GM18870 (cell line): ENCODE data around the gene AAGAB.

Experiments
- ATAC-seq: cut with Tn5 transposase; IDR thresholded peaks from one replicate; pipeline ENCODE4 v1.9.1; 2021; ENCODE audit warnings: moderate library complexity; ENCODE audit not compliant: unreplicated experiment

Gene AAGAB

DNA sequence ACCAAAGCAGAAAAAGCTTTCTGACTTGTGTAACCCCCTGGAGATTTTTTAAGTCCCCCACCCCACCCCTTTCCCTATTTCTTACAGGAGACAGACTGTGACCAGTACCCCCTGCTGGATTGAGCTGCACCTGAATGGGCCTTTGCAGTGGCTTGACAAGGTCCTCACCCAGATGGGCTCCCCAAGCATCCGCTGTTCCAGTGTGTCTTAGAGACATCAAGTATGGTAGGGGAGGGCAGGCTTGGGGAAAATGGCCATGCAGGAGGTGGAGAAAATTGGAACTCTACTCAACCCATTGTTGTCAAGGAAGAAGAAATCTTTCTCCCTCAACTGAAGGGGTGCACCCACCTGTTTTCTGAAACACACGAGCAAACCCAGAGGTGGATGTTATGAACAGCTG, 64.1 kb downstream of the AAGAB start:
- no peak for ATAC-seq

DNA sequence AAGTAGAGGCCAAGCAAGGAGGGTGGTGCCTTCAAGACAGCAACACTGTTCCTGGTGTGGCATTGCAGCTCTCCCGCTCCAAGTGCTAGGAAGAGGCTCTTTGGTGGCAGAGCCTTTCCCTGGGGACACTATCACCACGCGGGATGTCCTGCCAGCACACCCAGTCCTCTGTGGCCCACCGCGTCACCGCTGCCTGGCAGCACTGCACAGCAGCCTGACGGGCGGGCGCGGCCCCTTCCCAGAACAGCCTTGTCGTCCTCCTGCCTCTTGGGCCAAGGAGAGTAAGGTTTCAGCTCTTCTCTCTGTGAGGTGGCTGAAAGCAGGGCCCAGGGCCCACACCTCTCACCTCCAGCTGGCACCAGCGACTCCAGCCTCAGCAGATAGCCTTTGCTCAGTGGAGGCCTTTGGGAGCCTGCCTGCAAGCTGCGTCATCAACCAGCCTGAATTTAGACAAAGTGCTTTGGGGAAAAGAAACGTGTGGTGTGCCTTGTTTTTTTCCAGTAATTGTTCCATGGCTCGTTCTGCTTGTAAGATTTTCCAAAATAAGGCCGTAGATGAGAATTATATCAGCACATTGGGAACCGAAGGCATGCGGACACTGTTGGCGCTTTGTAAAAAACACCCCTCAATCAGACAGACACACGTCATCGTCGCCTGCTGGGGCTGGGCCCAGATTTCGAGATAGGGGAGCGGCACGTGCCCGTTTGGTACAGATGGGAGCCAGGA, 65.0 kb downstream of the AAGAB start:
- ATAC-seq: no peak

DNA sequence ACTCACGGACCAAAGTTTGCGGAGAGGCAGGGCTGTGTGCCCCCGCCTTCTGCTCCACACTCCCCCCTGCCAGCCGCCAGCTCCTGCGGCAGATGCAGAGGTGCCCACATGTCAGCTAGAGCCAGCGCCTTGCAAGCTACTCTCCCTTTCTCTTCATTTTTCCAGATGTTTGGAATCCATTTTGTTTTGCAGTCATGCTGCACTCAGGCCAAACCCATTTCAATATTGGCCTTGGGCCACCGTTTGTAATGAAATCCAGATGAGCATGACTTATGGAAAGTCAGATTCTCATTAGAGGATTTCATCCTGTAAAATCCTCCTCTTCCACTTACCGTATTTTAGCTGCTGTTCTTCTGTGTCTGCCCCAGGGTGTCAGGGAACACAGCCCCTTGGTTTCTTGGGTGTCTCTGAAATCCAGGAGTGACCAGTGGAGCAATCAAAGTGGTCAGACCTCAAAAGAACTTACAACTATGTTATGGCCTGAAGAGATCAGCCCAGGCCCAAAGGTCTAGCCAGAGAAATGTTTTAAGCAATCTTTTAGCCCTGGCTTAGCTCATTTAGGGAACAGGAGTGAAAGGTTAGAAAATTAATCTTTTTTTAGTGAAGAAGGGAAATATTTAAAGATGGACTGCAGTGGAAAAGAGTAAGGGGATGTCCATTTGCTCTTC, 65.8 kb downstream of the AAGAB start:
- no peak for ATAC-seq

DNA sequence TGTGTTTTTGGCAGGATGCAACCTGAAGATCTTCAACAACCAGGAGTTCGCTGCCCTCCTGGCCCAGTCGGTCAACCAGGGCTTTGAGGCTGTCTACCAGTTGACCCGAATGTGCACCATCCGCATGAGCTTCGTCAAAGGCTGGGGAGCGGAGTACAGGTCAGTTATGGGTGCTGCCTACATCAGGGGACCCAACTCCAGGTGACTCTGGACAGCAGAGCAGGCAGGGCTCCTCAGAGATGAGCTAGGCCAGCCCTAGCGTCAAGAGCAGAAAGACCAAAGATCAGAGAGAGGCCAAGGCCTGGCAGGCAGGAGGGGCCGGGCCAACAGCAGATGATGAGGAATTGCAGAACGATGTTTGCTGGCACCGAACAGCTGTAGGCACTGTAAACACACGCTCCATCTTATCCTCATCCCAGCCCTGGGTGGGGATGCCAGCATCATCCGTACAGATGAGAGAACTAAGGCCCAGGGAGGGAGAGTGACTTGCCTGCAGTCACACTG, 67.1 kb downstream of the AAGAB start:
- ATAC-seq: no peak

DNA sequence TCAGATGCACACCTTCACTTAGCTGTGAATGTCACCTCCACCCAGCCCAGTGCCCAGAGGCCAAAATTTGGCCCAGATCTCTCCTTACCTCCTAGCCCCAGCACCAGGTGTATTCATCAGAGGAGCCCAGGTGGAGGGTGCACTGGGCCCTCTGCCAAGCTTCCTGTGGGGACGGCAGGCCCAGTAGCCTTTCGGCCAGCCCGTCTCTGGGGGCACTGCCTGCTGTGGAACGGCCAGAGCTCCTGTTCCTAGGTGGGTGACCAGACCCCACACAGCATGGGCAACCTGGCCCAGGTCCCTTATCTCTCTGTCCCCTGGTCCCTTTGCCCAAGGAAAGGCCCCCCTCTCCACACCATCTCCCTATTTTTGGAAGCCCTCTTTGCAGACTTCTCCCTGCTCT, 67.8 kb downstream of the AAGAB start:
- no peak for ATAC-seq

DNA sequence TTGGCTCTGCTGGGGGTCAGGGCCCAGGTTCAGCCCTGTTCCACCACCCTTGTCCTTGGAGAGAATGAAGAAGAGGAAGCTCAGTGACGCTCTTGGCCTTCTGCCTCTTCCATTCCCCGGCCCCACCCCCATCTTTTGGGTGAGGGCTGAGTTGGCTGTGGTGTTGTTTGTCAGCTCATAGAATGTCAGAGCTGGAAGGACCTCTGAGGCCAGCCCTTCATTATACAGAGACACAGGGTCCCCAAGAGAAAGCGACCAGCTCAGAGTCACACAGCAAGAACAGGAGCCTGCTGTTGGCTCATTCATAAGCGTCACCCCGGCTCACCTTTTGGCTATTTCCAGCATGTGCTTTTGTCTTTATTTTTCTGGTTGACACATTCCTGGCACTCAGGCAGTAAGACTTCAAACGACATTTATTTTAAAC, 68.2 kb downstream of the AAGAB start:
- ATAC-seq: no peak

DNA sequence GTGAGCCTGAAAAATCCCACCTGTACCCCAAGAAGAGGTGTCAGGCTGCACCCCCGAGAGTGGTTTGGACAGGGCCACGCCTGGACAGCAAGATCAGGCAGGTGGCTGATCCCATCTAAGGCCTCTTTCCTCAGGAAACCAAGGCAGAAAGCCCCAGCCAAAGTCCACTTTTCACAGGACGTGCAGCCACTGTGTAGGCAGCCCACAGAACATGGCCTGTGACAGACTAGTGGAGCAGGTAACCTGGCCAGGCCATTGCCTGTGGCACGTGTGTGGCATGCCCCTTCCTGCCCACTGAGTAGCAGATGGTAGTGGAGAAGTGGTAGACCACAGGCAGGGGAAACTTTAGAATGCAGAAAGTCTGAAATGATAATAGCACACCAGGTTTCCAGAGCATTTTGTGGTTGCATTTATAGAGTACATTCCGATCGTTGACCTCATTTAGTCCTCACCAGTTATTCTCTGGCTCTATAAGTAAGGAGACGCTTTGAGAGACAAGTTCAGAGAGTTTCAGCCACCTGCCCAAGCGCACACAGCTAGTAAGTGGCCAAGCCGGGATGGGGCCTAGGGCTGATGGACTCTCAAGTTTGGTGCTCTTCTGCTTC, 68.7 kb downstream of the AAGAB start:
- no peak for ATAC-seq

DNA sequence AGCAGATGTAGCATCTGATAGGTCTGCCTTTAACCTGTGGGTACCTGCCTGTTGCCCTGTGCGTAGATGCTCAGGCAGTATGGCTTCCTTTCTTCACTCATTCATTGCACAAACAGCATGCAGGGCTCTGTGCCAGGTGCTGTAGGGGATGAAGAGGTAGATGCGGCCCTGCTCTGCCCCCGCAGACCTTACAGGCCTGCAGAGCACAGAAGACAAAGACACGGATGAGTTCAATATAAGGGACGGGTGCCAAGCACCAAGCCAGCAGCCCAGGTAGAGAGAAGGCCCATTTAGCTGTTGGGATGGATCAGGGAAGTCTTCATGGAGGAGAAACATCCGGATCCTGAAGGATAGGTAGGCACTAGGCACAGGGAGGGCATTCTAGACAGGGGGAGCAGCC, 69.4 kb downstream of the AAGAB start:
- ATAC-seq: no peak

DNA sequence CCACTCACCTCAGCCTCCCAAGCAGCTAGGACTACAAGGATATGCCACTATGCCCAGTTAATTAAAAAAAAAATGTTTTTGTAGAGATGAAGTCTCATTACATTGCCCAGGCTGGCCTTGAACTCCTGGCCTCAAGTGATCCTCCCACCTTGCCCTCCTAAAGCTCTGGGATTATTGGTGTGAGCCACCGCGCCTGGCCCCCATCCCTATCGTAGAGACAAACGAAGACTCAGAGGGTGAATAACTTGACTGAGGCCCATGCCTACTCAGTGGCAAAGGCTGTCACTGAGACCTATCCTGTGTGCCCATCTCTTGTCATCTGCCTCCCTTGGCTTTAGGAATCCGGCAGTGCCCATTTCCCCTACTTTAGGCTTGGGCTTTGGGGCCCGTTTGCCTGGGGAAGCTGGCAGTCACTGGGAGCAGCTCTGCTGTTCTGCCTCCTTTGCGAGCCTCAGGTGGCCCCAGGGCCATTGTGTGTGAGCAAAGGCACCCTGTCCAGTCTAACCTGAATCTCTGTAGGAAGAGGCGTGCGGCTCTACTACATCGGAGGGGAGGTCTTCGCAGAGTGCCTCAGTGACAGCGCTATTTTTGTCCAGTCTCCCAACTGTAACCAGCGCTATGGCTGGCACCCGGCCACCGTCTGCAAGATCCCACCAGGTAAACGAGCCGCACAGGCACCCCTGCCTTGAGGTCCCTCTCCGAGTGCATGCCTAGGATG, 70.1 kb downstream of the AAGAB start:
- no peak for ATAC-seq

DNA sequence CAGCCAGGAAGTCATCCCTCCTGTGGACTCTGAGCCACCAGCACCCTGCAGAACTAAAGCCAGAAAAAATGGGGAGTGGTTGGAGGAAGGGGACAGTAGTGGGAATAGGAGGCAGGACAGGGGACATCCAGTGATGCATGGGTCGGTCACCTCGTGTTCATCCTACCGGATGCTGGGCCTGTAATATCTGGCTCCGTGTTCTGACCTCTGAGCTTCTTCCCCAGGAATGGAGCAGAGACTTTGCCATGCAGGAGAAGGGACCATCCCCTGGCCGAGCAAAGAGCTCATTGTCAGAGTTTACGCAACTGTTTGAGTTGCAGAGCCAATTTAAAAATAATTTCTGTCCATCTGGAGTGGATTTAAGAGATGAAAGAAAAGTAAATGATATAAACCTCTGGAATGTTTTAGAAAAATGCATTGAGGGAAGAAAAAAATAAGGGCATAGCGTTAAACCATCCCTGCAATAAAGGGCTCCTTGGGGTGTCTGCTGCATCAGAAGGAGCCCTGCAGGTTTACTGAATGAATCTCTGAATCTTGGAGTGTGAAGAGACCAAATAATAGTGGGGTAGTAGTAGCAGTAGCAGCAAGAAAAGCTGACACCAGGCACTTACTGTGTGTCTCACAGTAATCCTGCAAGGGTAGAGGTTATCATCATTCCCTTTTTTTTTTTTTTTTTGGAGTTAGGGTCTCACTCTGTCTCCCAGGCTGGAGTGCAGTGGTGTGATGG, 70.9 kb downstream of the AAGAB start:
- no peak for ATAC-seq

DNA sequence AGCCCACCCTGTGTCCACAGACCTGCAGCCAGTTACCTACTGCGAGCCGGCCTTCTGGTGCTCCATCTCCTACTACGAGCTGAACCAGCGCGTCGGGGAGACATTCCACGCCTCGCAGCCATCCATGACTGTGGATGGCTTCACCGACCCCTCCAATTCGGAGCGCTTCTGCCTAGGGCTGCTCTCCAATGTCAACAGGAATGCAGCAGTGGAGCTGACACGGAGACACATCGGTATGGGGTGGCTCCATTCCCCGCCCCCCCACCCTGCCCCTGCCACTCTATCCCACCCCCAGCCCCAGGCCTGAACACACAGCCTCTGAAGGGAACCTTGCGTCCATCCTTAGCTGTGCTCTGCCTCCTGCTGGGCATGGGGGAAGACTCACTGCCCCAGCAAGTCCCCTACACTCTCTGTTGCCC, 73.2 kb downstream of the AAGAB start:
- ATAC-seq: no peak

DNA sequence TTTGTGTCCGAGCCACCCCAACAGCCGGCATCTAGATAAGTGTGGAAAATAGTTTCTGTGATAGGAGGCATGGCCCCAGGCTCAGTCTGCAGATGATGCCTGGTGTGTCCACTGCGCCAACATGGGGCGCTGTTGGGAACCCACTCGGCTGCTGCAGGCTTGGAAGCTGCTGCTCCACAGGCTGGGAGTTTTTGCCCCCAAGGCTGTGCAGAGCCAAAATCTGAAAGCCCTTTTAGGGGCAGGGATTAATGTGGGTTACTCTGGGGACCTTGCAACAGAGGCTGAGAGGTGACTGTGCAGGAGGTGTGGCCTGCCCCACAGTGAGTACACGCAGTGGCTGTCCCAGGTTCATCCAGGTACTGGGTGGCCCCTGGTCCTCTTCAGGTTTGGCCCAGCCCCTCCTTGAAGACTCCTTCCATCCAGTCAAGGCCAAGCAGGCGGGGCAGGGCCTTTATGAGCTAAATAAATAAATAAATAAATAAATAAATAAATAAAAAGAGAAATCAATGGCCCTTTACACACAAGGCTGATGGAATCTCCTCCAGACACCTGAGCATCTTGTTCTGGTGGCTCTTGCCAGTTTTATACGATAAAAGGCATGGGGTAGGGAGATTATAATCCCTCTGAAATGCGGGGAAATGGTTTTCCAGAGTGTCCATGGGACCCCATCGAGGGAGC, 73.8 kb downstream of the AAGAB start:
- no peak for ATAC-seq

DNA sequence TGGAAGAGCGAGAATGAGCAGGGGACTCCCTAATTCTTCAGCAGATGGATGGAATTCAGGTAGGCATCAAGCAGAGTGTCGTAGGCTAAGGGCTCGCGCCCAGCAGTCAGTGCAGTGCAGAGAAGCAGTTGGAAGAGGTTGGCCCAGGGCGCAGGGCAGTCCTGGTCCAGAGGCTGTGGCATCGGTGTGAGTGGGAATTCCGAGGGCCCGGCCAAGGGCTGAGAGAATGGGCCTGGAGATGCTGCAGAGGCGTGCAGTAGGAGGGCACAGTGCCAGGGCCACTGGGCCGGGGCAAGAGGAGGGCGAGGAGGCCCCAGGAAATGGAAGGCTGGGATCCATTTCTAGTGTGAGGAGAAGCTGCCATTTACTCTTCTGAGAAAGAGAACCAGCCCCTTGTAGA, 74.4 kb downstream of the AAGAB start:
- no peak for ATAC-seq

DNA sequence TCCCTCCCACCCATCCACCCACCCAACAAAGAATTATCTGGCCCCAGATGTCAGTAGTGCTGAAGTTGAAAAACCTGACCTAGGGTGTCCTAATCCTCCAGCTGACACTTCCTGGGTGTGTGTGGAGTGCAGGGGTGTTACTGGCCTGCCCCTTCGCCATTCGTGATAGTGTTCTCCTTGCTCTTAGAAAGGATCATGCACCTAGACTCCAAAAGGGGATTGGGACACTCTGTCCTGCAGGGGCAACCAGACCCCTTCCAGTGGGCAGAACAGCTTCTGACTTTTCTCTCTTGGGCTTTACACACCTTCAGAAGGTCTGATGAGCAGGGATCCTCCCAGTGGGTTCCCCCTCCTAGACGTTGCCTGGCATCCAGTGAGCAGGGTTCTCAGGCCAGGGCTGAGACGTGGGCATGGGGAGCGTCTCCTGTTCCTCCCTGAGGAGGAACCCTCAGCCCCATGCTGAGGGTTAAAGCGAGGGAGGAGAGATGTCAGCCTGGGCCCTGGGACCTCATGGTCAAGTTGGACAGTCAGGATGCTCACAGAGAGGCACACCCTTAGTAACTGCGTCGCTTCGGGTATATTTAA, 75.0 kb downstream of the AAGAB start:
- no peak for ATAC-seq

DNA sequence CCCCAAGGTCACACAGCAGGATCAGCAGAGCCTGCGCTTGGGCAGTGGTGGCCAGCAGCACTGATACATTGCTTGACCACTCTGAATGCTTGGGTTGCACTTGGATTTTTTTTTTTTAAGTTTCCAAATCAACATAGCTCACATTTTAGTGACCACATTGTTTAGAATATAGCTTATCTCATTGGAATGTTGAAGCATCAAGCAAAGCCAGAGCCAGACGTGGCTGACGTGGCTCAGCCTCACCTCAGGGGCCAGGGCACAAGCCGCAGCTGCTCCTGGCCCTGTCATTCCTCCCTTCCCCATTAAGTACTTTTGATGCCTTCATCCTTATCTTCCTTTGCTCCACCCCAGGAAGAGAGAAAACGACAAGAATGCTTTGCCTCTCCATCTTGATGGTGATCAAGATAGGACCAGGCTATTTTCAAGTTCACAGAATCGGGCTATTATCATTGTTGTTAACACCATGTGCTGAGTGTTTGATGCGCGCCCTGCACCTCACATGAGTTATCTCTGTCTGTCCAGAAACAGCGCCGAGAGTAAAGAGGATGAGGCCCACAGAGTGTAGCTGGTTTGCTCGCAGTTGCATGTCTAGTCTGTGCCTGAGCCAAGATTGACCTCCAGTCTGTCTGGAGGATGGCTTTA, 75.8 kb downstream of the AAGAB start:
- ATAC-seq: no peak

DNA sequence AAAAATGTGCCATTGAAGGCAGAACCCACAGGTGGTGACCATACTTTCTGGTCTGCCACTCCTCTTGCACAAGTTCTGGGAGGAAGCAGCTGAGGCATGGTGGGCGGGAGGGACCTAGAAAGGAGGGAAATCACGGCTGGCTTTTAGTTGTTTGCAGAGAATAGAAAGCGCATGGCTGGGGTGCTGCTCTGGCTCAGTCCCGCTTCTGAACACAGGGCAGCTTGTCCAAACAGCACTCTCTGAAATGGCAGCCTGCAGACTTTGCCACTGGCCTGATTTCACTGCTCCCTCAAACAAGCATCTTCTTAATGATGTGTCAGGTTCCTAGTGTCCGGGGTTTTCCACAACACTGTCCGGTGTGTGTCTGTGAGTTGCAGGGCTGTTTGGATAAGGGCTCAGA, 76.7 kb downstream of the AAGAB start:
- no peak for ATAC-seq

DNA sequence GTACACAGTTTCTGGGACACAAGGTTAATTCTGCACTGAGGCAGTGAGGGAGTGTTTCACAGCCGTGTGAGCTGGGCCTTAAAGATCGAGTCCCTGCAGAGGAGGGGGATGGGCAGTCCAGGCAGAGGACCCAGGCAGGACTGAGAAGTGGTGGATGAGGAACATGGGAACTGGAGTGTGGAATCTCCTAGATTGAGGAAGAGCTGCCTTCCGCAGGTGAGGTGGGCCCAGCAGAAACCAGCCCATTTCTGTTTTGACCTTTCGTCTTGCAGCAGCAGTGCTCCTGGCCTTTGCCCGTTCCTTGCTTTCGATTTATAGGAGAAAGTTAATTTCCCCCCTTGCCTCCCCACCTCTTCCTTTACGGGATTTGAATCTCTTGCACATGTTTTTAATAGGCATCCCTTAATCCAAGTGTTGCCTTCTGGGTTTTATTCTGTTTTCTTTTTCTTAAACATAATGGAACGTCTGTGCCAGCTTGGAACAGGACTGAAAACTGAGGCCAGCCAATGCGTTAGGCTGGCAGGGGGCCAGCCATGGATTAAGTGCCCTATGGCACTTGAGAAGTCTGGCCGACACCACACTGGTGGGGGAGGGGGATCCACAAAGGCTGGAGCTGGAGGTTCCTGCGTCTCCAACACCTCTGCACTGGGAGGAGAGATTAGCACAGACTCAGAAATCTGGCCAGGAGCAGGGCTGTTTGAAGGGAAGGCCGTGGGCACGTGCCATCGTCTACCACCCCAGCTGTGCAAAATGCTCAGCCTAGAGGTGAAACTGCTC, 78.1 kb downstream of the AAGAB start:
- no peak for ATAC-seq

DNA sequence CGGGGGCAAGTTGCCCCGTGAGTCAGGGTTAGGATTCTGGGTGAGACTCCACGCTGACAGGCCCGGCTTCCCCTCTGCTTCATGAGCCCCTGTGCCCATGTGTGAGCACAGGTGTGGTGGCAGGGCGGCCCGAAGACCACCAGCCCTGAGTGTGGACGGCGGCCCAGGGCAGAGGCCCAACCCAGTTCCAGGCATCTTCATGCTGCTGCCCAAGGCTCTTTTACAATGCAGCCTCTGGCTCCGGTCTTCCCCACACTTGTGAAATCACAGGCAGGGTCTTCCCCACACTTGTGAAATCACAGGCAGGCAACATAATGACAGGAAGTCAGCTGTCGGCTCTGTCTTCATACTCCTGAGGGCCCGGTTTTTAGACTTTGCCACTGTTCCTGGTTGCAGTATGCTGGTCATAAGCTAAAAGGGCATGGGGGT, 78.8 kb downstream of the AAGAB start:
- ATAC-seq: no peak
